SU-DHL-6 (cell line): ENCODE results near the gene RUNX2.

Experiments
- CTCF ChIP-seq: fragments of 200-600 bp; sonication (generic); IDR thresholded peaks from one replicate; pipeline ENCODE4 v1.5.1; 2017; ENCODE audit warnings: antibody characterized with exemption, mild to moderate bottlenecking, low read length, moderate library complexity; ENCODE audit not compliant: insufficient read depth, poor library complexity, severe bottlenecking
- EZH2phosphoT487 ChIP-seq: fragments of 200-600 bp; sonication (generic), shearing (Covaris generic); conservative IDR thresholded peaks from 2 replicates; pipeline ENCODE4 v1.6.1; 2018; ENCODE audit warnings: mild to moderate bottlenecking, antibody characterized with exemption, low read length, moderate library complexity, mixed read lengths

DNA sequence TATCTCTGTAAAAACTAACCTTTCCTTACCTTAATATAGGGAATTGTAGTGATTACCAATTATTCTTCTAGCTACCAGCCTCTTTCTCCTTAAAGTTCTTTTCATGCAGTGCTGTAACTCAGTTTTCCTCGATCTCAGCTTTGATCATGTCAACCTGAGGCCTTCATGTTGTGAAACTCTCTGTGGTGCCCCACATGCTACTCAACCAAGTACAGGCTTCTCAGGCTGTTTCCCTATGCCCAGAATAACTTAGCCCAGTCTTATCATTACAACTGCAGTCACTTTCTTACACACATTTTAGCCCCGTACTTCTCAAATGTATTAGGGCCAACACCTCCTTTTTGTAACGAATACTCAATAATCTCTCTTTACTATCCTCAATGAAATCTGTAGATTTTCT lies 139.7 kb downstream of the RUNX2 start:
- no peak for TF ChIP-seq CTCF
- no peak for TF ChIP-seq EZH2phosphoT487
